ENCODE measurements around the gene DIAPH1.

DNA sequence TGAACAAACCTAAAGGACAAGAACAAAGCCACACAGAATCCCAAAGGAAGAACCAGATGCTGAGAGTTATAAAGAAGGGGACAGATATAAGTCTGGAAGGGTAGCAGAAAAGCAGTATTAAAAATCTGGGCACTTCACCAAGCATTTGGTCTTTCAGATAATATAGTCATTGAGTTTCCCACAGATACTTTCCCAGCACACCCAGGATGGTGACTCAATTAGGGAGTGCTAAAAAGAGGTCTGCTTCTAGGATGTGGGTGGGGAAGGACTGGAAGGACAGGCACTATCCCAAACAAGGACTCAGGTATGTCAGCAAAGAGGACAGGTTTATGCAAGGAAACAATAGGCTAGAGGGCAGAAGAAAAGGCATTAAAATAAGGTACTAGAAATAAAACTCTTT lies 59.3 kb downstream of the DIAPH1 start:
- TF ChIP-seq, protein P1, sequence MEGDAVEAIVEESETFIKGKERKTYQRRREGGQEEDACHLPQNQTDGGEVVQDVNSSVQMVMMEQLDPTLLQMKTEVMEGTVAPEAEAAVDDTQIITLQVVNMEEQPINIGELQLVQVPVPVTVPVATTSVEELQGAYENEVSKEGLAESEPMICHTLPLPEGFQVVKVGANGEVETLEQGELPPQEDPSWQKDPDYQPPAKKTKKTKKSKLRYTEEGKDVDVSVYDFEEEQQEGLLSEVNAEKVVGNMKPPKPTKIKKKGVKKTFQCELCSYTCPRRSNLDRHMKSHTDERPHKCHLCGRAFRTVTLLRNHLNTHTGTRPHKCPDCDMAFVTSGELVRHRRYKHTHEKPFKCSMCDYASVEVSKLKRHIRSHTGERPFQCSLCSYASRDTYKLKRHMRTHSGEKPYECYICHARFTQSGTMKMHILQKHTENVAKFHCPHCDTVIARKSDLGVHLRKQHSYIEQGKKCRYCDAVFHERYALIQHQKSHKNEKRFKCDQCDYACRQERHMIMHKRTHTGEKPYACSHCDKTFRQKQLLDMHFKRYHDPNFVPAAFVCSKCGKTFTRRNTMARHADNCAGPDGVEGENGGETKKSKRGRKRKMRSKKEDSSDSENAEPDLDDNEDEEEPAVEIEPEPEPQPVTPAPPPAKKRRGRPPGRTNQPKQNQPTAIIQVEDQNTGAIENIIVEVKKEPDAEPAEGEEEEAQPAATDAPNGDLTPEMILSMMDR (IDR thresholded peaks at IDR 0.05): no peak
- TF ChIP-seq POLR2A (IDR thresholded peaks at IDR 0.05): no peak
